SU-DHL-6 (cell line): ENCODE data around the gene RASSF10.

Experiments
- H2AFZ ChIP-seq: fragments of 200-600 bp; sonication (generic); 2 replicates; pipeline ENCODE4 v1.6.1; 2014; ENCODE audit warnings: low read depth, mild to moderate bottlenecking, moderate library complexity, mixed read lengths, antibody characterized with exemption, low read length; ENCODE audit not compliant: severe bottlenecking
- H3F3A ChIP-seq: fragments of 200-600 bp; shearing (Covaris generic); 2 replicates; pipeline ENCODE4 v1.6.0; 2016; ENCODE audit warnings: antibody characterized with exemption, mild to moderate bottlenecking; ENCODE audit not compliant: insufficient read depth
- H3K27ac ChIP-seq: fragments of 200-600 bp; sonication (generic); 2 replicates; pipeline ENCODE4 v1.5.1; 2016; ENCODE audit warnings: low read depth, mild to moderate bottlenecking, low read length, moderate library complexity, mixed read lengths
- H3K27me3 ChIP-seq: fragments of 200-600 bp; sonication (generic), shearing (Covaris generic); 2 replicates; pipeline ENCODE4 v1.6.0; 2014; ENCODE audit warnings: mild to moderate bottlenecking, low read length
- H3K36me3 ChIP-seq: fragments of 200-600 bp; sonication (generic); 2 replicates; pipeline ENCODE4 v1.6.1; 2014; ENCODE audit warnings: mild to moderate bottlenecking, low read length, mixed read lengths
- H3K4me2 ChIP-seq: fragments of 300-600, 200-600 bp; shearing (Covaris generic), sonication (generic); 2 replicates; pipeline ENCODE4 v1.6.0; 2014; ENCODE audit warnings: low read length, low read depth, mild to moderate bottlenecking; ENCODE audit not compliant: poor library complexity, severe bottlenecking
- H3K4me3 ChIP-seq: fragments of 200-600 bp; sonication (generic); 2 replicates; pipeline ENCODE4 v1.5.1; 2014; ENCODE audit warnings: antibody characterized with exemption, low read length, mild to moderate bottlenecking, mixed read lengths; ENCODE audit not compliant: insufficient read depth, poor library complexity, severe bottlenecking
- H3K79me2 ChIP-seq: fragments of 200-600 bp; sonication (generic); 2 replicates; pipeline ENCODE4 v1.6.1; 2014; ENCODE audit warnings: mild to moderate bottlenecking, low read length, moderate library complexity; ENCODE audit not compliant: insufficient read depth
- H3K9ac ChIP-seq: fragments of 200-600 bp; sonication (generic); 2 replicates; pipeline ENCODE4 v1.7.0; 2014; ENCODE audit warnings: mild to moderate bottlenecking, low read length
- H3K9me2 ChIP-seq: fragments of 200-600 bp; sonication (generic); replicated peaks from 2 replicates; pipeline ENCODE4 v1.6.1; 2014; ENCODE audit warnings: low read length; ENCODE audit not compliant: insufficient read depth
- H3K9me3 ChIP-seq: fragments of 200-600 bp; sonication (generic); 2 replicates; pipeline ENCODE4 v1.6.1; 2014; ENCODE audit warnings: low read length, mixed read lengths; ENCODE audit not compliant: insufficient read depth
- H4K20me1 ChIP-seq: fragments of 200-600 bp; sonication (generic); 2 replicates; pipeline ENCODE4 v1.6.1; 2014; ENCODE audit warnings: low read depth, mild to moderate bottlenecking, antibody characterized with exemption, low read length, moderate library complexity, mixed read lengths
- EZH2phosphoT487 ChIP-seq: fragments of 200-600 bp; sonication (generic), shearing (Covaris generic); conservative IDR thresholded peaks from 2 replicates; pipeline ENCODE4 v1.6.1; 2018; ENCODE audit warnings: mild to moderate bottlenecking, antibody characterized with exemption, low read length, moderate library complexity, mixed read lengths
- TF ChIP-seq, protein P1 (sequence below): fragments of 200-600 bp; sonication (generic); IDR thresholded peaks from one replicate; pipeline ENCODE4 v1.5.1; 2017; ENCODE audit warnings: antibody characterized with exemption, mild to moderate bottlenecking, low read length, moderate library complexity; ENCODE audit not compliant: insufficient read depth, poor library complexity, severe bottlenecking

RASSF10 gene

DNA sequence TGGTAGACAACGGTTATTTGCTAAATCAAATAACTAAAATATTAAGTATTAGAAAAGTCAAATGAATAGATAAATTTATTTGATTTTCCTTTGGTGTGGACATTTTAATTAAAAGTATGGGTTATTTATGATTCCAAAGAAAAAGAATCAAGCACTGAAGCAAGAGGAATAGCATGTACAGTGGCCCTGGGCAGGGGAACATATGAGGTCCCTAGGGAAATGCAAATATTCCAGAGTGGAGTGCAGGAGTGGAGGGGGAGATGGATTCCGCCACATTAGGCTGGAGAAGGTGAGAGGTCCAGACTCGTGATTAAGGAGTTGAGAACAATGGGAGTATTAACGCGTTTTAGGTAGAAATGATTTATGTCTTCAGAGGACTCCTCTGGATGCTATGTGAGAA lies 30.0 kb downstream of the RASSF10 start:
- H3K4me2 ChIP-seq: no peak overlapping the region
- H3K9me2 ChIP-seq: no peaks in the 10 kb centered on the region
- no peaks in the 10 kb centered on the region for H3K79me2 ChIP-seq
- H4K20me1 ChIP-seq: no peaks in the 10 kb centered on the region
- no peaks in the 10 kb centered on the region for H3K36me3 ChIP-seq
- TF ChIP-seq EZH2phosphoT487: no peak
- TF ChIP-seq, protein P1, sequence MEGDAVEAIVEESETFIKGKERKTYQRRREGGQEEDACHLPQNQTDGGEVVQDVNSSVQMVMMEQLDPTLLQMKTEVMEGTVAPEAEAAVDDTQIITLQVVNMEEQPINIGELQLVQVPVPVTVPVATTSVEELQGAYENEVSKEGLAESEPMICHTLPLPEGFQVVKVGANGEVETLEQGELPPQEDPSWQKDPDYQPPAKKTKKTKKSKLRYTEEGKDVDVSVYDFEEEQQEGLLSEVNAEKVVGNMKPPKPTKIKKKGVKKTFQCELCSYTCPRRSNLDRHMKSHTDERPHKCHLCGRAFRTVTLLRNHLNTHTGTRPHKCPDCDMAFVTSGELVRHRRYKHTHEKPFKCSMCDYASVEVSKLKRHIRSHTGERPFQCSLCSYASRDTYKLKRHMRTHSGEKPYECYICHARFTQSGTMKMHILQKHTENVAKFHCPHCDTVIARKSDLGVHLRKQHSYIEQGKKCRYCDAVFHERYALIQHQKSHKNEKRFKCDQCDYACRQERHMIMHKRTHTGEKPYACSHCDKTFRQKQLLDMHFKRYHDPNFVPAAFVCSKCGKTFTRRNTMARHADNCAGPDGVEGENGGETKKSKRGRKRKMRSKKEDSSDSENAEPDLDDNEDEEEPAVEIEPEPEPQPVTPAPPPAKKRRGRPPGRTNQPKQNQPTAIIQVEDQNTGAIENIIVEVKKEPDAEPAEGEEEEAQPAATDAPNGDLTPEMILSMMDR: no peak
- H3F3A ChIP-seq: no peaks in the 10 kb centered on the region
- no peak overlapping the region for H3K27ac ChIP-seq
- no peak overlapping the region for H2AFZ ChIP-seq
- H3K4me3 ChIP-seq: no peak overlapping the region
- no peaks in the 10 kb centered on the region for H3K9me3 ChIP-seq
- H3K9ac ChIP-seq: no peak overlapping the region
- no peaks in the 10 kb centered on the region for H3K27me3 ChIP-seq

DNA sequence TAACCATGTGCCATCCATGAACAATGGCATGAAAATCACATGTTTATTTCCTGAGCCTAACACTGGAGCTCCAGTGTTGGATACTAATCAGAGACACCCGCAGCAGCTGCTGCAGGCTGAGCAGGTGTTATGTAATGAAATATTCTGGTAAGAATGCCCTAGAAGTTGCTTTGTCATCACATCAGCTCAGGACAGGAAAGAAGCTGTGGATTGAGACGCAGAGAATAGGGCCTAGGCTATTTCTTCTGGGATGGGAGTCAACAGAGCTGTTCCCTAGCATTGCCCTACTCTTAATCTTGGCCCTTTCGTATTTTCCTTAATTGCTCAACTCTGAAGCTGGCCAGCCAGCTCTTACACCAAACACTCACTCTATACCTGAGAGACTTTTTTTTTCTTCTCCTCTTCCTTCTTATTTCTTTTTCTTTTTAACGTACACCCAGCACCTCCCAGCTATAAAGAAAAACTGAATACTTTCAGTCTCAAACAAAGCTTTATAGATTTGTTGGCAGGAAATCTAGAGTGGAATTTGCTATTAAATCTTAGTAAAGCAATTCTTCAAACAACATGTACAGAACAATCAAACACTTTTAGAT lies 31.9 kb downstream of the RASSF10 start:
- Histone ChIP-seq H3K27ac (no peak overlapping the region), H3K9me2 (no peaks in the 10 kb centered on the region), H2AFZ (no peak overlapping the region)

DNA sequence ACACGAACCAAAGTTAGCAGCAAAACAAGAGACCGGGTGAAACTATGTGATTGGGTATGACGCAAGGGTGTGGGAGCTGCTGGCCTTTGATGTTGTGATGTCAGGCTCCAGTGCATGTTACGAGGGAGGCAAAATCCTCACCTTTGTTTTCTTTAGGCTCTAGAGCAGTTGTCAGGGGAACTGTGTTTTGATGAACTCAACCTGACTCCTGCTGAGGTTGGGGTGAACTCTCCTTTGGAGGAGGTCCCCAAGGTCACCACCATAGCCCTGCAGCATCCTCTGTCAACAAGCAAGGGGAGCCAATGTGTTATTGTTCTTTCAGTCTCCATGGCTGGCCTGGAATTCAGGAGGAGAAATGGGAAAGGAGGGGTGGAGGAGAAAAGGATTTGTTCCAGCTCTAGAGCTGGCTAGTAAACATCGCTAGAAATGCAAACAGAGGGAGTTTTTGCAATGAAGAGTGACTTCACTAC lies 33.8 kb downstream of the RASSF10 start:
- Histone ChIP-seq H3K79me2 (no peaks in the 10 kb centered on the region), H3K9me3 (no peaks in the 10 kb centered on the region), H3K36me3 (no peaks in the 10 kb centered on the region), H3K4me2 (no peak overlapping the region), H3F3A (no peaks in the 10 kb centered on the region), H3K9me2 (no peaks in the 10 kb centered on the region), H3K4me3 (no peak overlapping the region), H3K27me3 (no peaks in the 10 kb centered on the region), H2AFZ (no peak overlapping the region), H3K27ac (no peak overlapping the region), H3K9ac (no peak overlapping the region), H4K20me1 (no peaks in the 10 kb centered on the region)
- TF ChIP-seq, protein P1: no peak
- no peak for TF ChIP-seq EZH2phosphoT487

More for the DNA sequence above, 31.9 kb downstream of the RASSF10 start:
- H3K27me3 ChIP-seq: no peaks in the 10 kb centered on the region
- H3K4me2 ChIP-seq: no peak overlapping the region
- H3K4me3 ChIP-seq: no peak overlapping the region
- no peaks in the 10 kb centered on the region for H3K9me3 ChIP-seq
- H3K9ac ChIP-seq: no peak overlapping the region
- no peaks in the 10 kb centered on the region for H3F3A ChIP-seq
- H3K79me2 ChIP-seq: no peaks in the 10 kb centered on the region
- H3K36me3 ChIP-seq: no peaks in the 10 kb centered on the region
- TF ChIP-seq, protein P1: no peak
- TF ChIP-seq EZH2phosphoT487: no peak
- no peaks in the 10 kb centered on the region for H4K20me1 ChIP-seq
